ENCODE measurements around the gene NIPA2. TPM values are rescaled to one million over a fixed set of nuclear protein-coding genes. Genes with fewer than 3 reads are reported as not detected.

Gene NIPA2
- total RNA-seq, 1 donor from 2014 or later: 103 TPM

DNA sequence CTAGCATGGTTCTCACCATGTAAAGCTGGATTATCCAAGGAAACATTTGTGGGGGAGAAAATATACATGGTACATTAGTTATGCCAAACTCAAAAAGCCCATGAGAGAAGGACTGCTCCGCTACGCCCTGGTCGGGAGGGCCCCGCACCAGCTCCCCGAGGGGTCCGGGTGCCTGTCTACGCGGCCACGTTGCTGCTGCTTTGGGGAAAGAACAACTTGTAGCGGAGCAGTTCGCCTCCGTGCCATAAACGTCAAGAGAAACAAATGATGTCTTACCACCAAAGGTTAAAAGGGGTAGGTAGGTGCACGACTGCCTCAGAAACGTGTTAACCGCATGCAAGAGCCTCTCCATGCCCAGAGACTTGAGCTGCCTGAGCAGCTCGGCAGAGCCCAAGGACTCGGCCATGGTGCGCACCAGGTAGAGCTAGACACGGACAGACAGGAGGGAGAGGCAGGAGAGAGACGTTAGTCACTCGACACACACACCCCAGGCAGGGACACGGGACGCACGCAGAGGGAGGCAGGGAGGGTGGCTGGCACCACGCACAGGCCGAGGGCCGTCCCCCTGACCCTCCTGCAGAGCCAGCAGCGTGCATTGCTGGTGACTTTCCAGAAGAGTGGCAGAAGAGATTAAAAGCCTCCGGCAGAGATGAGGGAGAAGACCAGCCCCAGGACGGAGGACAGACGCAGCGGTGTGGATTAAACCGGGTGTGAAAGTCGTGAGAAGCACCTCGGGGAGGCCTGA lies 78.3 kb downstream of the NIPA2 start:
- Histone ChIP-seq H3K36me3 (ENCODE audit: insufficient read depth, low read length) (peaks cover 32% of the 10 kb centered on the region), H3K4me3 (ENCODE audit: insufficient read depth, low read depth, low read length) (no peak overlapping the region), H4K20me1 (ENCODE audit: insufficient read depth, low read length) (no peaks in the 10 kb centered on the region), H3K27me3 (ENCODE audit: insufficient read depth, low read length) (no peaks in the 10 kb centered on the region), H3K27ac (ENCODE audit: low read depth, low read length) (no peak overlapping the region), H3K4me2 (ENCODE audit: low read length) (no peak overlapping the region), H3K9me3 (ENCODE audit: insufficient read depth, low read depth, low read length) (peaks cover 6% of the 10 kb centered on the region), H2AFZ (ENCODE audit: low read depth, low read length) (no peak overlapping the region), H3K9ac (ENCODE audit: low read length) (no peak overlapping the region), H3K79me2 (ENCODE audit: insufficient read depth, low read length) (no peaks in the 10 kb centered on the region), H3K4me1 (ENCODE audit: insufficient read depth, low read length) (peaks cover 5% of the 10 kb centered on the region)
- Mint-ChIP-seq H3K27ac (ENCODE audit: unreplicated experiment) (no peak overlapping the region), H3K4me3 (ENCODE audit: unreplicated experiment) (no peak overlapping the region), H3K4me1 (ENCODE audit: low read depth, unreplicated experiment) (peaks cover 8% of the 10 kb centered on the region), H3K27me3 (ENCODE audit: low read depth, unreplicated experiment) (no peaks in the 10 kb centered on the region), H3K9me3 (ENCODE audit: unreplicated experiment) (peaks cover 4% of the 10 kb centered on the region), H3K36me3 (ENCODE audit: low read depth, unreplicated experiment) (peaks cover 41% of the 10 kb centered on the region)
- no peak for DNase-seq (ENCODE audit: low read depth)
- no peak for FAIRE-seq
- TF ChIP-seq EZH2 (IDR thresholded peaks at IDR 0.05; ENCODE audit: insufficient read depth, low read length): no peak
- TF ChIP-seq, protein P1, sequence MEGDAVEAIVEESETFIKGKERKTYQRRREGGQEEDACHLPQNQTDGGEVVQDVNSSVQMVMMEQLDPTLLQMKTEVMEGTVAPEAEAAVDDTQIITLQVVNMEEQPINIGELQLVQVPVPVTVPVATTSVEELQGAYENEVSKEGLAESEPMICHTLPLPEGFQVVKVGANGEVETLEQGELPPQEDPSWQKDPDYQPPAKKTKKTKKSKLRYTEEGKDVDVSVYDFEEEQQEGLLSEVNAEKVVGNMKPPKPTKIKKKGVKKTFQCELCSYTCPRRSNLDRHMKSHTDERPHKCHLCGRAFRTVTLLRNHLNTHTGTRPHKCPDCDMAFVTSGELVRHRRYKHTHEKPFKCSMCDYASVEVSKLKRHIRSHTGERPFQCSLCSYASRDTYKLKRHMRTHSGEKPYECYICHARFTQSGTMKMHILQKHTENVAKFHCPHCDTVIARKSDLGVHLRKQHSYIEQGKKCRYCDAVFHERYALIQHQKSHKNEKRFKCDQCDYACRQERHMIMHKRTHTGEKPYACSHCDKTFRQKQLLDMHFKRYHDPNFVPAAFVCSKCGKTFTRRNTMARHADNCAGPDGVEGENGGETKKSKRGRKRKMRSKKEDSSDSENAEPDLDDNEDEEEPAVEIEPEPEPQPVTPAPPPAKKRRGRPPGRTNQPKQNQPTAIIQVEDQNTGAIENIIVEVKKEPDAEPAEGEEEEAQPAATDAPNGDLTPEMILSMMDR (IDR thresholded peaks at IDR 0.05; ENCODE audit: insufficient read depth, low read depth, low read length): no peak

DNA sequence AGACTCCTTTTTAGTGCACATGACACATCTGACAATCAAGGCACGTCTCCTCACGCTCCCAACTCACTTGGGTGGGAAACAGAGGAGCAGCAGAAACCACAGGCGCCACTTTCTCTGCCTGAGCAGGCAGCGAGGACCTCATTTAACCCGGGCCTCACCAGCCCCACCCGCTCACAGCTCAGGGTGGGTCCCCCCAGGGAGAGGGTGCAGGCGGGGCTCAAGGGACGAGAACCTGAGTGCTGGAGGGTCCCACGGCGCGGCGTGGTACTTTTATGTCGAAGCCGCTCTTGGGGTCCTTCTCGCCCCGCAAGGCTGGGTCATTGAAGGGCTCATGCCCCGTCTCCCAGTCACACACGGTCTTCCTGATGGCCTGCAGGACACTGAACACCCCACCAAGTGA lies 79.1 kb downstream of the NIPA2 start:
- no peak overlapping the region for H3K4me2 ChIP-seq (ENCODE audit: low read length)
- H3K4me1 ChIP-seq (ENCODE audit: insufficient read depth, low read length): peaks cover 5% of the 10 kb centered on the region
- H3K27me3 ChIP-seq (ENCODE audit: insufficient read depth, low read length): no peaks in the 10 kb centered on the region
- Mint-ChIP-seq H3K4me3 (ENCODE audit: unreplicated experiment) (peak overlapping the region; percentile 66), H3K4me1 (ENCODE audit: low read depth, unreplicated experiment) (peaks cover 8% of the 10 kb centered on the region), H3K27me3 (ENCODE audit: low read depth, unreplicated experiment) (no peaks in the 10 kb centered on the region), H3K27ac (ENCODE audit: unreplicated experiment) (peak overlapping the region; percentile 47), H3K36me3 (ENCODE audit: low read depth, unreplicated experiment) (peaks cover 38% of the 10 kb centered on the region), H3K9me3 (ENCODE audit: unreplicated experiment) (peaks cover 4% of the 10 kb centered on the region)
- H2AFZ ChIP-seq (ENCODE audit: low read depth, low read length): no peak overlapping the region
- H3K36me3 ChIP-seq (ENCODE audit: insufficient read depth, low read length): peaks cover 26% of the 10 kb centered on the region
- no peaks in the 10 kb centered on the region for H4K20me1 ChIP-seq (ENCODE audit: insufficient read depth, low read length)
- TF ChIP-seq EZH2 (IDR thresholded peaks at IDR 0.05; ENCODE audit: insufficient read depth, low read length): no peak
- TF ChIP-seq, protein P1 (IDR thresholded peaks at IDR 0.05; ENCODE audit: insufficient read depth, low read depth, low read length): no peak
- H3K4me3 ChIP-seq (ENCODE audit: insufficient read depth, low read depth, low read length): no peak overlapping the region
- no peak overlapping the region for H3K9ac ChIP-seq (ENCODE audit: low read length)
- peaks cover 6% of the 10 kb centered on the region for H3K9me3 ChIP-seq (ENCODE audit: insufficient read depth, low read depth, low read length)
- DNase-seq (ENCODE audit: low read depth): no peak
- H3K27ac ChIP-seq (ENCODE audit: low read depth, low read length): no peak overlapping the region
- FAIRE-seq: no peak
- H3K79me2 ChIP-seq (ENCODE audit: insufficient read depth, low read length): no peaks in the 10 kb centered on the region

Other genes with a start within 250 kb of the NIPA2 start
- 13.6 and 16.7 TPM in 2 replicates for gene NIPA1, start 52.0 kb upstream of the NIPA2 start, total RNA-seq
- 116 and 117 TPM in 2 replicates for gene CYFIP1, start 141.7 kb downstream of the NIPA2 start, total RNA-seq
- gene TUBGCP5, start 200.9 kb downstream of the NIPA2 start, total RNA-seq: 13.3 and 13.8 TPM in 2 replicates

Data from astrocyte (in vitro differentiated cells and primary cell).